ENCODE results near the gene SYPL1. TPM values are rescaled to one million over a fixed set of nuclear protein-coding genes. Genes with fewer than 3 reads are reported as not detected.

Gene SYPL1
- total and polyA plus RNA-seq, 2 donors (not counting 3 experiments of a cell fraction or from before 2014, with no cell fraction given) = 59.8 to 67.1 TPM

GRCh38 chr7:106099539-106099938, 12.6 kb downstream of the SYPL1 start:
- no peak overlapping the region for H2AFZ ChIP-seq (ENCODE audit: low read depth, low read length)
- ChIA-PET CTCF (interaction anchor here (0.6 to 1.8 kb wide), 2 partner anchors 12 to 55 kb away, joined by 3 to 7 read pairs; partner anchors contain the start of gene SYPL1), POLR2A (interaction anchor here (1.0 kb wide), 1 partner anchor 28 kb away, joined by 3 read pairs; no protein-coding TSS in a partner anchor)
- H3K4me1 ChIP-seq (ENCODE audit: control insufficient read depth, extremely low read depth, insufficient read depth, low read length) = peaks cover 10% of the 10 kb centered on the region
- DNase-seq (ENCODE audit: low read depth, low spot score) = no peak
- TF ChIP-seq MAX (IDR thresholded peaks at IDR 0.05; ENCODE audit: insufficient read depth, insufficient read length) (no peak), FOS (IDR thresholded peaks at IDR 0.05; ENCODE audit: borderline replicate concordance, insufficient read depth, low read length) (no peak), POLR2A (IDR thresholded peaks at IDR 0.05; ENCODE audit: low read depth, low read length) (no peak), JUN (IDR thresholded peaks at IDR 0.05; ENCODE audit: borderline replicate concordance, insufficient read depth, insufficient read length, low read depth) (no peak), GATA2 (IDR thresholded peaks at IDR 0.05; ENCODE audit: insufficient read depth, insufficient read length, low read depth, low read length) (no peak), CTCF (IDR thresholded peaks at IDR 0.05; ENCODE audit: extremely low read depth in 1 of 2, insufficient read depth in 1 of 2, low read depth in 1 of 2, low read length in 2 of 2) (no peak), POLR2AphosphoS5 (IDR thresholded peaks at IDR 0.05; ENCODE audit: insufficient read depth, low read depth, low read length) (no peak), MYC (IDR thresholded peaks at IDR 0.05; ENCODE audit: low read depth, low read length) (no peak), EZH2 (IDR thresholded peaks at IDR 0.05; ENCODE audit: borderline replicate concordance, low read depth, low read length, severe bottlenecking) (no peak)
- no peak overlapping the region for H3K9ac ChIP-seq (replicated peaks; ENCODE audit: extremely low read depth, insufficient read depth, low read length)
- H3K4me2 ChIP-seq (ENCODE audit: insufficient read depth, low read length) = no peak overlapping the region
- no TSS peak for BruUV-seq (replicated peaks)
- H3K27me3 ChIP-seq (ENCODE audit: control insufficient read depth in 2 of 2, insufficient read depth in 2 of 2, low read length in 2 of 2) = no peaks in the 10 kb centered on the region
- H3K27ac ChIP-seq (ENCODE audit: insufficient read depth, low read depth, low read length) = no peak overlapping the region
- no peaks in the 10 kb centered on the region for H3K9me3 ChIP-seq (replicated peaks; ENCODE audit: control insufficient read depth, insufficient read depth, low read length)
- no peaks in the 10 kb centered on the region for H4K20me1 ChIP-seq (replicated peaks; ENCODE audit: control insufficient read depth, extremely low read depth, insufficient read depth, low read length)
- peaks cover 60% of the 10 kb centered on the region for H3K79me2 ChIP-seq (ENCODE audit: control insufficient read depth, insufficient read depth, low read length)
- H3K9me1 ChIP-seq (replicated peaks; ENCODE audit: control insufficient read depth, extremely low read depth, insufficient read depth, low read length) = no peaks in the 10 kb centered on the region
- no peak overlapping the region for H3K4me3 ChIP-seq (replicated peaks in 1 of 3; ENCODE audit: insufficient read depth in 1 of 3, low read depth in 1 of 3, low read length in 3 of 3)
- no peak for FAIRE-seq
- H3K36me3 ChIP-seq (ENCODE audit: control insufficient read depth in 2 of 2, extremely low read depth in 1 of 2, insufficient read depth in 2 of 2, low read length in 2 of 2) = peaks cover 0 to 5% of the 10 kb centered on the region in 2 experiments
- intact Hi-C loops (cut with micrococcal nuclease) = no loop called here
- dilution Hi-C loops (cut with MboI; ENCODE audit: extremely low pct_ligation_motif_present, low sequenced_read_pairs) = no loop called here

Data from endothelial cell of umbilical vein (primary cell).